ENCODE results near the gene MYH9.

DNA sequence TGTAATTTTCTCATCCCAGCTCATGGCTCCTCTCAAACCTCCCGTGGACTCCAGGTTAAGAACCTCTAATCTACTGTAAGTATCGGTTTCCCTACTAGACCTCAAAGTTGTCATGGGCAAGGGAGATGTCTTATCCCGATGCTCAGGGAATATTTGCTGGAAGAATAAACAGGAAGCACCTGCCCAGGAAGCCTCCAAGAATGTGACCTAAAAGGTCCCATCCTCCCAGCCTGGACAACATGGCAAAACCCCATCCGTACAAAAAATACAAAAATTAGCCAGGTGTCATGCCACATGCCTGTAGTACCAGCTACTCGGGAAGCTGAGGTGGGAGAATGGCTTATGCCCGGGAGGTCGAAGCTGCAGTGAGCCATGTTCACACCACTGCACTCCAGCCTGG is 72.4 kb downstream of the MYH9 start:
- TF ChIP-seq, protein P1, sequence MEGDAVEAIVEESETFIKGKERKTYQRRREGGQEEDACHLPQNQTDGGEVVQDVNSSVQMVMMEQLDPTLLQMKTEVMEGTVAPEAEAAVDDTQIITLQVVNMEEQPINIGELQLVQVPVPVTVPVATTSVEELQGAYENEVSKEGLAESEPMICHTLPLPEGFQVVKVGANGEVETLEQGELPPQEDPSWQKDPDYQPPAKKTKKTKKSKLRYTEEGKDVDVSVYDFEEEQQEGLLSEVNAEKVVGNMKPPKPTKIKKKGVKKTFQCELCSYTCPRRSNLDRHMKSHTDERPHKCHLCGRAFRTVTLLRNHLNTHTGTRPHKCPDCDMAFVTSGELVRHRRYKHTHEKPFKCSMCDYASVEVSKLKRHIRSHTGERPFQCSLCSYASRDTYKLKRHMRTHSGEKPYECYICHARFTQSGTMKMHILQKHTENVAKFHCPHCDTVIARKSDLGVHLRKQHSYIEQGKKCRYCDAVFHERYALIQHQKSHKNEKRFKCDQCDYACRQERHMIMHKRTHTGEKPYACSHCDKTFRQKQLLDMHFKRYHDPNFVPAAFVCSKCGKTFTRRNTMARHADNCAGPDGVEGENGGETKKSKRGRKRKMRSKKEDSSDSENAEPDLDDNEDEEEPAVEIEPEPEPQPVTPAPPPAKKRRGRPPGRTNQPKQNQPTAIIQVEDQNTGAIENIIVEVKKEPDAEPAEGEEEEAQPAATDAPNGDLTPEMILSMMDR (IDR thresholded peaks at IDR 0.05): no peak
- TF ChIP-seq POLR2A (IDR thresholded peaks at IDR 0.05): no peak
